Lower leg skin (tissue), 3 donors: ENCODE data around the gene TRPV5.

Experiments
- CTCF ChIP-seq, 3 donors: fragments of 450-650 bp; IDR thresholded peaks; one replicate each; pipeline ENCODE4 v1.5.1; 2016; ENCODE audit warnings: antibody characterized with exemption in 3 of 3, mild to moderate bottlenecking in 3 of 3, moderate library complexity in 2 of 3
- POLR2A ChIP-seq, 2 donors: fragments of 450-650 bp; IDR thresholded peaks; one replicate each; pipeline ENCODE4 v1.6.1; 2016 to 2017; ENCODE audit warnings: antibody characterized with exemption in 2 of 2, mild to moderate bottlenecking in 1 of 2, moderate library complexity in 1 of 2

- TF ChIP-seq CTCF (IDR thresholded peaks at IDR 0.05) (no peak), POLR2A (IDR thresholded peaks at IDR 0.05) (no peak)
Observed at GRCh38 chr7:142872106-142872675, 61.4 kb downstream of the TRPV5 start.
